GM12865 (cell line): ENCODE measurements around the gene KIF26B.

Experiments used
- DNase-seq: peaks from one replicate; pipeline ENCODE4 v3.0.0; 2010; ENCODE audit warnings: low read depth
- H3K4me3 ChIP-seq: 2 replicates; pipeline ENCODE4 v1.5.1; 2011; ENCODE audit warnings: mild to moderate bottlenecking, low read depth, low read length, control low read depth
- CTCF ChIP-seq: IDR thresholded peaks from 2 replicates; pipeline ENCODE4 v1.5.1; 2011; ENCODE audit warnings: low read length, control low read depth, low read depth, inconsistent platforms; ENCODE audit not compliant: insufficient read depth; ENCODE audit errors: missing control alignments

Gene KIF26B

GRCh38 chr1:245270063-245270462 is 115.3 kb downstream of the KIF26B start:
- TF ChIP-seq CTCF: no peak

GRCh38 chr1:245270972-245271371 is 116.2 kb downstream of the KIF26B start:
- no peak for DNase-seq
- no peak overlapping the region for H3K4me3 ChIP-seq
- TF ChIP-seq CTCF: no peak

More at GRCh38 chr1:245270063-245270462, 115.3 kb downstream of the KIF26B start:
- DNase-seq: no peak
- H3K4me3 ChIP-seq: no peak overlapping the region

- TF ChIP-seq CTCF: no peak
- peak; percentile 9 for DNase-seq
- H3K4me3 ChIP-seq: no peak overlapping the region
Measured at GRCh38 chr1:245272676-245273075, 117.9 kb downstream of the KIF26B start.

GRCh38 chr1:245276445-245276844 is 121.7 kb downstream of the KIF26B start:
- no peak for TF ChIP-seq CTCF
- no peak overlapping the region for H3K4me3 ChIP-seq

GRCh38 chr1:245277276-245277675 is 122.5 kb downstream of the KIF26B start:
- peak; percentile 8 for TF ChIP-seq CTCF
- no peak overlapping the region for H3K4me3 ChIP-seq
- DNase-seq: peak; percentile 9

More at GRCh38 chr1:245276445-245276844, 121.7 kb downstream of the KIF26B start:
- no peak for DNase-seq

GRCh38 chr1:245278846-245279245 is 124.1 kb downstream of the KIF26B start:
- TF ChIP-seq CTCF: no peak
- H3K4me3 ChIP-seq: no peak overlapping the region
- no peak for DNase-seq

GRCh38 chr1:245279346-245279745 is 124.6 kb downstream of the KIF26B start:
- H3K4me3 ChIP-seq: no peak overlapping the region
- no peak for TF ChIP-seq CTCF
- DNase-seq: no peak
